ENCODE data around the gene SFSWAP. TPM values are rescaled to one million over a fixed set of nuclear protein-coding genes. Genes with fewer than 3 reads are reported as not detected.

Gene SFSWAP
- polyA plus RNA-seq, 1 experiment: 12.5 TPM

- no peak for DNase-seq (ENCODE audit: low read depth, low spot score)
- H3K4me3 ChIP-seq (ENCODE audit: low read depth, low read length): no peak overlapping the region
- no peak overlapping the region for H3K27ac ChIP-seq (ENCODE audit: low read depth, low read length)
- no peaks in the 10 kb centered on the region for H3K27me3 ChIP-seq (ENCODE audit: control insufficient read depth, insufficient read depth, low read length)
- peaks cover 4% of the 10 kb centered on the region; the same call in 1 of the 2 replicates for H3K9me3 ChIP-seq (ENCODE audit: control insufficient read depth, insufficient read depth, low read length)
- ChIA-PET CTCF (interaction anchor here (0.9 to 1.5 kb wide), 2 partner anchors 12 to 46 kb away, joined by 3 read pairs; no protein-coding TSS in a partner anchor), POLR2A (no interaction called here)
- TF ChIP-seq CTCF (IDR thresholded peaks at IDR 0.05; ENCODE audit: low read depth, low read length): no peak
Measured at GRCh38 chr12:131714759-131715158, 3.9 kb downstream of the SFSWAP start.

DNA sequence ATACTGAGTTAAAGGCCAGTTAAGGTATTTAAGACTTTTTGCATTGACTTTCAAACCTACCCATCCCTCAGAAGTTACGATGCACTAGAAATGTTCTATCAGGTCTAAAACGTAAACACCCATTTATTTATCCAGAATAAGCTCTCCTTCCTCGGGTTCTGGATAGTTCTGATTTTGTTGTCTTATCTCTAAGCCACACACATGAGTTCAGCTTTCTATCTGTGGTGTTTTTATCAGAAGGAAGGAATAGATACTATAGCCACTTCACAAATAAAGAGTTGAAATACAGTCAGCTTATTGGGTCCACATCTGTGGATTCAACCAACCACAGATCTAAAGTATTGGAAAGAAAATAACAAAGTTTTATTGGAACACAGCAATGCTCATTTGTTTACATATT is 5.4 kb downstream of the SFSWAP start:
- no peak for DNase-seq (ENCODE audit: low read depth, low spot score)
- Histone ChIP-seq H3K4me3 (ENCODE audit: low read depth, low read length) (no peak overlapping the region), H3K9me3 (ENCODE audit: control insufficient read depth, insufficient read depth, low read length) (no peaks in the 10 kb centered on the region; the same call in 1 of the 2 replicates), H3K27ac (ENCODE audit: low read depth, low read length) (no peak overlapping the region), H3K27me3 (ENCODE audit: control insufficient read depth, insufficient read depth, low read length) (no peaks in the 10 kb centered on the region)
- CTCF ChIA-PET: no interaction called here
- POLR2A ChIA-PET: no interaction called here
- TF ChIP-seq CTCF (IDR thresholded peaks at IDR 0.05; ENCODE audit: low read depth, low read length): no peak

GRCh38 chr12:131720241-131720640 is 9.4 kb downstream of the SFSWAP start:
- DNase-seq (ENCODE audit: low read depth, low spot score): no peak
- Histone ChIP-seq H3K27me3 (ENCODE audit: control insufficient read depth, insufficient read depth, low read length) (no peaks in the 10 kb centered on the region), H3K4me3 (ENCODE audit: low read depth, low read length) (no peak overlapping the region), H3K27ac (ENCODE audit: low read depth, low read length) (no peak overlapping the region), H3K9me3 (ENCODE audit: control insufficient read depth, insufficient read depth, low read length) (no peaks in the 10 kb centered on the region)
- ChIA-PET POLR2A (no interaction called here), CTCF (no interaction called here)
- TF ChIP-seq CTCF (IDR thresholded peaks at IDR 0.05; ENCODE audit: low read depth, low read length): no peak

GRCh38 chr12:131720921-131721320 is 10.0 kb downstream of the SFSWAP start:
- H3K27ac ChIP-seq (ENCODE audit: low read depth, low read length): no peak overlapping the region
- POLR2A ChIA-PET: no interaction called here

DNA sequence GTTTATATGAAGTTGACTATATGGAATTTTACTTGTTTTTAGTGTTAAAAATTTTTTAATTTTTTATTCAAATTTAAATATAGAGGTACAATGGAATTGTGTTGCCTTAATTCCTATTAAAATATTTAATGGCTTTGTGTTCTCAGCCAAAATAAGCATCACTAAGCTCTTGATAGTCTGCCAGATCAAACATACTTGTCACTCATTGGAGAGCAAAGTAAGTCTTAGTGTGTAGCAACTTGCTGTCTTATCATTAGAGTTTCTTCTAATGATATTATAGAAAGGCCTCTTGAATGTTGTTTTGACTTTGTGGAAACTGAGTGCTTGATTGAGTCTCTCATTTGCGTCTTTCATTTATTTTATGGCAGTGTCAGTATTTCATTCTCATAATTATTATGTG is 10.7 kb downstream of the SFSWAP start:
- DNase-seq (ENCODE audit: low read depth, low spot score): no peak
- H3K27ac ChIP-seq (ENCODE audit: low read depth, low read length): no peak overlapping the region
- H3K4me3 ChIP-seq (ENCODE audit: low read depth, low read length): no peak overlapping the region
- CTCF ChIA-PET: no interaction called here
- TF ChIP-seq CTCF (IDR thresholded peaks at IDR 0.05; ENCODE audit: low read depth, low read length): no peak
- H3K9me3 ChIP-seq (ENCODE audit: control insufficient read depth, insufficient read depth, low read length): no peaks in the 10 kb centered on the region
- H3K27me3 ChIP-seq (ENCODE audit: control insufficient read depth, insufficient read depth, low read length): no peaks in the 10 kb centered on the region
- POLR2A ChIA-PET: no interaction called here

More at GRCh38 chr12:131720921-131721320, 10.0 kb downstream of the SFSWAP start:
- CTCF ChIA-PET: no interaction called here
- Histone ChIP-seq H3K27me3 (ENCODE audit: control insufficient read depth, insufficient read depth, low read length) (no peaks in the 10 kb centered on the region), H3K4me3 (ENCODE audit: low read depth, low read length) (no peak overlapping the region), H3K9me3 (ENCODE audit: control insufficient read depth, insufficient read depth, low read length) (no peaks in the 10 kb centered on the region)
- no peak for TF ChIP-seq CTCF (IDR thresholded peaks at IDR 0.05; ENCODE audit: low read depth, low read length)
- DNase-seq (ENCODE audit: low read depth, low spot score): no peak
